Spleen (tissue), 11 donors: Measurements from ENCODE around the gene TMEM184A. TPM values are rescaled to one million over a fixed set of nuclear protein-coding genes. Genes with fewer than 3 reads are reported as not detected.
A peak's percentile ranks its signal among the peaks of the same experiment; 100 is the strongest.

Source experiments
- DNase-seq: peaks from one replicate; pipeline ENCODE4 v3.0.0-alpha.2; 2020
- H3K27ac ChIP-seq, 8 donors: fragments of 200-600 bp; sonication (generic) in 7 of 8; 1 replicate in 4 of 8; 2 replicates in 4 of 8; pipeline versions ENCODE4 v1.5.0 to v1.8.0; 2016 to 2021; ENCODE audit warnings: inconsistent platforms in 4 of 8, mild to moderate bottlenecking in 4 of 8, moderate library complexity in 1 of 8
- H3K27me3 ChIP-seq, 7 donors: fragments of 200-600 bp; sonication (generic) in 6 of 7; replicated peaks in 1 of 7; 1 replicate in 4 of 7; 2 replicates in 3 of 7; pipeline versions ENCODE4 v1.5.0 to v1.8.0; 2016 to 2021; ENCODE audit warnings: inconsistent platforms in 3 of 7, mild to moderate bottlenecking in 1 of 7
- H3K36me3 ChIP-seq, 6 donors: fragments of 200-600 bp; sonication (generic) in 5 of 6; 1 replicate in 4 of 6; 2 replicates in 2 of 6; pipeline versions ENCODE4 v1.5.0 to v1.8.0; 2016 to 2021; ENCODE audit warnings: inconsistent platforms in 2 of 6
- H3K4me1 ChIP-seq, 6 donors: fragments of 200-600 bp; sonication (generic) in 5 of 6; 1 replicate in 3 of 6; 2 replicates in 3 of 6; pipeline versions ENCODE4 v1.5.0 to v1.8.0; 2016 to 2021; ENCODE audit warnings: inconsistent platforms in 3 of 6
- H3K4me3 ChIP-seq, 8 donors: fragments of 200-600 bp; sonication (generic) in 7 of 8; 1 replicate in 4 of 8; 2 replicates in 4 of 8; pipeline versions ENCODE4 v1.5.0 to v1.8.0; 2016 to 2021; ENCODE audit warnings: inconsistent platforms in 4 of 8, mild to moderate bottlenecking in 4 of 8, moderate library complexity in 2 of 8
- H3K9me3 ChIP-seq, 8 donors: fragments of 200-600 bp; sonication (generic) in 7 of 8; 1 replicate in 4 of 8; 2 replicates in 4 of 8; pipeline versions ENCODE4 v1.5.0 to v1.8.0; 2016 to 2021; ENCODE audit warnings: inconsistent platforms in 4 of 8
- CTCF ChIP-seq, 11 experiments: fragments of 200-600 bp in 7 of 11; fragments of 450-650 bp in 4 of 11; sonication (generic) in 4 of 11; IDR thresholded peaks in 8 of 11; conservative IDR thresholded peaks in 3 of 11; 1 replicate in 7 of 11; 2 replicates in 4 of 11; pipeline versions ENCODE4 v1.4.0 to v1.8.0; 2016 to 2021; ENCODE audit warnings: antibody characterized with exemption in 11 of 11, inconsistent platforms in 4 of 11, mild to moderate bottlenecking in 1 of 11
- POLR2A ChIP-seq, 3 donors: fragments of 450-650 bp; IDR thresholded peaks; one replicate each; pipeline ENCODE4 v1.5.1; 2017; ENCODE audit warnings: antibody characterized with exemption in 3 of 3, mild to moderate bottlenecking in 1 of 3
- POLR2AphosphoS5 ChIP-seq, 3 donors: sonication (generic); formaldehyde crosslinking; IDR thresholded peaks; one replicate each; pipeline ENCODE4 v1.5.1; 2017; ENCODE audit warnings: antibody characterized with exemption in 3 of 3
- WGBS, 5 donors: extraction: QIAGEN DNeasy Blood & Tissue Kit in 3 of 5; methylation state at CpG; one replicate each; pipeline versions ENCODE4 v1.1.5 to v1.1.7; 2013 to 2018; 5-methylcytosine and 5-hydroxymethylcytosine counted together
- intact Hi-C: fragments of 100-400 bp; cut with DNase I; formaldehyde crosslinking; loops from one replicate; pipeline ENCODE4 v1.15.0; 2023; ENCODE audit warnings: low total_unique reads
- polyA plus RNA-seq, 3 donors: library from polyadenylated mRNA; stranded (reverse); fragments of 200-250 nt; gene quantifications; one replicate each; pipeline ENCODE4 v1.2.1, GENCODE V29; 2013
- total RNA-seq, 7 donors: library from RNA; depleted of rRNA in 3 of 7; stranded (reverse); fragments of >200 nt in 3 of 7; fragmentation: NEBNext Ultra II Directional in 4 of 7; extraction: Animal tissue kit (Norgen Biotek cat#: 25700) in 4 of 7; gene quantifications; one replicate each; pipeline versions ENCODE4 v1.1.0 to v1.2.1, GENCODE V29; 2016 to 2021
- donor health status: healthy with polysubstance abuse.
- donor health status: DM: no; HTN: no; CAD: no; lungs with moderate emphysema.
- donor health status: DM: no; HTN: no; CAD: no.
- donor health status: Bipolar disorder and iron deficiency.
- donor health status: healthy.
- donor health status: DM: no; HTN: no; CAD: no.
- donor health status: DM: yes; HTN: yes; CAD: no.

The TMEM184A gene
- total and polyA plus RNA-seq, 10 donors, result 0.09 to 0.39 (median 0.21) TPM; not detected in 4

- Histone ChIP-seq H3K36me3 (peaks cover 0 to 39% (median 24%) of the 10 kb centered on the region in 6 donors), H3K9me3 (no peaks in the 10 kb centered on the region), H3K4me1 (peaks cover 15 to 49% (median 37%) of the 10 kb centered on the region in 6 donors), H3K4me3 (peak overlapping the region; percentile 59 to 97 (median 88)), H3K27ac (peak overlapping the region; percentile 85 to 99 (median 95)), H3K27me3 (no peaks in the 10 kb centered on the region)
- no peak for DNase-seq
- TF ChIP-seq POLR2AphosphoS5 (IDR thresholded peaks at IDR 0.05) (no peak), CTCF (IDR thresholded peaks at IDR 0.05 in 8 of 11, conservative IDR thresholded peaks at IDR 0.05 in 3 of 11) (no peak), POLR2A (IDR thresholded peaks at IDR 0.05) (no peak)
- intact Hi-C loops, result no loop called here
- 19 to 23% (median 22%) methylated on average over 25 to 27 of the region's 27 CpGs for WGBS, 5 donors
Observed at GRCh38 chr7:1569440-1569832, 13.4 kb upstream of the TMEM184A start.

GRCh38 chr7:1569016-1569415 is 13.0 kb upstream of the TMEM184A start:
- 62 to 79% (median 66%) methylated on average over 13 of the region's 13 CpGs for WGBS, 5 donors
- Histone ChIP-seq H3K36me3 (peaks cover 0 to 39% (median 24%) of the 10 kb centered on the region in 6 donors), H3K9me3 (no peaks in the 10 kb centered on the region), H3K27me3 (no peaks in the 10 kb centered on the region), H3K4me1 (peaks cover 15 to 49% (median 37%) of the 10 kb centered on the region in 6 donors), H3K4me3 (peak overlapping the region; percentile 59 to 97 (median 88)), H3K27ac (peak overlapping the region in 6 of 8 donors; percentile 95 to 99 (median 96))
- DNase-seq, result no peak
- no peak for TF ChIP-seq CTCF (IDR thresholded peaks at IDR 0.05 in 8 of 11, conservative IDR thresholded peaks at IDR 0.05 in 3 of 11)
- TF ChIP-seq POLR2AphosphoS5 (IDR thresholded peaks at IDR 0.05), result no peak
- no peak for TF ChIP-seq POLR2A (IDR thresholded peaks at IDR 0.05)
- intact Hi-C loops, result no loop called here

DNA sequence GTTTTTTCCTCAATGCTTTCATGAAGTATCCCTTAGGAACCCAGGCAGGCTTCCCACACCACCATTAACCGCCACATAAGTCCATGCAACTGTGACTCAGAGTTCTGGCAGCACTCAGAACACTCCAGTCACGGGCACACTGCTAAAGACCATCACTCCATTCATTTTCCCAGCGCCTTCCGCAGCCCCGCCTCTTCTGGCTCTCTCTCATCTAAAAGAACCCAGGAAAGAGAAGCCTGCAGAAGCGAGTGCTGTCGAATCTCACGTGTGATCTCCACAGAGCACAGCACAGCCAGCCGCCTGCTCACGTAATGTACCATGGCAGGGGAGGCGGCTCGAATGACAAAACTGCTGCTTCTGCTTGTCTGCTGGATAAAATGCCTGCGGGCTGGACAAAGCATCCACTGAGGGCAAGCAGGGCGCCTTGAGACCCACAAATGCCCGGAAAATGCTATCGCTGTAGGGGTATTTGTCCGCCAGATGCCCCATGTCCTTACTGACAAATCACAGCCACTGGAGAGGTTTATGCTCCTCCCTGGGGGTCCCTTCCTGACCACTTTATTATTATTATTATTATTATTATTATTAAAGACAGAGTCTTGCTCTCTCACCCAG is 12.0 kb upstream of the TMEM184A start:
- TF ChIP-seq CTCF (IDR thresholded peaks at IDR 0.05 in 8 of 11, conservative IDR thresholded peaks at IDR 0.05 in 3 of 11), result no peak
- no peak for TF ChIP-seq POLR2A (IDR thresholded peaks at IDR 0.05)
- TF ChIP-seq POLR2AphosphoS5 (IDR thresholded peaks at IDR 0.05), result no peak
- Histone ChIP-seq H3K4me1 (peaks cover 15 to 49% (median 37%) of the 10 kb centered on the region in 6 donors), H3K27ac (no peak overlapping the region), H3K9me3 (no peaks in the 10 kb centered on the region), H3K4me3 (no peak overlapping the region), H3K27me3 (no peaks in the 10 kb centered on the region), H3K36me3 (peaks cover 0 to 39% (median 24%) of the 10 kb centered on the region in 6 donors)
- 91 to 96% (median 94%) methylated on average over 17 of the region's 17 CpGs for WGBS, 5 donors
- no peak for DNase-seq
- intact Hi-C loops, result no loop called here

DNA sequence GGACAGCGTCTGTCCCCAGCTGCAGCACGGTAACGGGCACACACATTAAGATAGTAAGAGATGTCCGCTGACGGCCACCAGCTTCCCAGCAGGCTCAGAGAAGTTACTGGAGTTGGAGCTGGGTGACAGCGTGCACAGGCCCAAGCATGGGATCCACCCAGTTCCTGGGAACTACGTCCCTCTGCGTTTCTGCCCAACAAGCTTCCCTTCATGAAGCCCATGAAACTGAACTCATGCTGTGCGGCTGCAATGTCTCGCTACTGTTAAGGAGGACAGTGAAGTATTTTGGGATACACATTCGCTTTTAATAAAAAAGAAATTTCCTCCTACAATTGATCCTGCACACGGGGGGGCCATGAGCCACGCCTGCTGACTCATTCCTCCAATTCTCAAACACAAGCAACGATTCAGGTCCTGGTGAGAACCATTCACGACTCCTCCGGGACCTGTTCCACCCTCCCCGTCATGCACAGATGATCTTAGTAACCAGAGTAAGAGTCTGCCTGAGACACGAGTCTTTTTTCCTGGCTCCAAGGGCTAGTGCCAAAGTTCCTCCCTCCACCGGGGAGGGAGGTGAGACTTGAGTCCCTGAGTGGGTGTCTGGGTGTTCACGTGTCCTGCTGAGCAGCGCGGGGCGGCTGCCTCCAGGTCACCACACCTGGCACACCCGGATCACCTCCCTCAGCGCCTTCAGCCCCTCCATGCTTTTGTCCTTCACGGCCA is 11.2 kb upstream of the TMEM184A start:
- peaks cover 0 to 39% (median 24%) of the 10 kb centered on the region in 6 donors for H3K36me3 ChIP-seq
- H3K27me3 ChIP-seq, result no peaks in the 10 kb centered on the region
- H3K4me1 ChIP-seq, result peaks cover 15 to 43% (median 36%) of the 10 kb centered on the region in 6 donors
- H3K4me3 ChIP-seq, result no peak overlapping the region
- no peak overlapping the region for H3K27ac ChIP-seq
- H3K9me3 ChIP-seq, result no peaks in the 10 kb centered on the region
- 81 to 90% (median 84%) methylated on average over 26 of the region's 26 CpGs for WGBS, 5 donors
- TF ChIP-seq POLR2AphosphoS5 (IDR thresholded peaks at IDR 0.05) (no peak), POLR2A (IDR thresholded peaks at IDR 0.05) (no peak), CTCF (IDR thresholded peaks at IDR 0.05 in 8 of 11, conservative IDR thresholded peaks at IDR 0.05 in 3 of 11) (no peak)
- intact Hi-C loops, result no loop called here
- no peak for DNase-seq
